Esophagus squamous epithelium (tissue), 4 donors: ENCODE measurements around the gene PPP4C.

ENCODE experiments used
- CTCF ChIP-seq, 6 experiments: fragments of 450-650 bp in 4 of 6; fragments of 200-600 bp in 2 of 6; sonication (generic) in 2 of 6; IDR thresholded peaks; one replicate each; pipeline ENCODE4 v1.5.1; 2016 to 2019; ENCODE audit warnings: antibody characterized with exemption in 6 of 6, mild to moderate bottlenecking in 4 of 6, moderate library complexity in 4 of 6
- POLR2A ChIP-seq, 4 donors: fragments of 450-650 bp; IDR thresholded peaks; one replicate each; pipeline ENCODE4 v1.6.1; 2017; ENCODE audit warnings: antibody characterized with exemption in 4 of 4, mild to moderate bottlenecking in 4 of 4, moderate library complexity in 3 of 4

- TF ChIP-seq POLR2A (IDR thresholded peaks at IDR 0.05) (no peak), CTCF (IDR thresholded peaks at IDR 0.05) (no peak)
Measured at GRCh38 chr16:30096862-30097563, 21.2 kb downstream of the PPP4C start.
